Activated naive CD4-positive, alpha-beta T cell treated with anti-CD3 and anti-CD28 coated beads for 36 hours (primary cell): ENCODE data around the gene TMEM80. TPM values are rescaled to one million over a fixed set of nuclear protein-coding genes. Genes with fewer than 3 reads are reported as not detected.
"Not testable (repeated sequence)": the region's sequence is repeated elsewhere in the genome, so short reads cannot be mapped to it uniquely, and the experiment has no call there.

Experiments used
- CTCF ChIA-PET: fragments of 350-600 bp; sonication (Branson Sonifier 250); formaldehyde crosslinking; loops from one replicate; lab custom pipeline; 2021; ENCODE audit warnings: antibody characterized with exemption; lab: Charles Lee
- DNase-seq: peaks from one replicate; pipeline ENCODE4 v3.0.0-alpha.2; 2020
- H3K27ac Mint-ChIP-seq: one replicate; pipeline ENCODE4 v1.8.0; 2021; ENCODE audit warnings: mild to moderate bottlenecking, mixed read lengths
- H3K27me3 Mint-ChIP-seq: one replicate; pipeline ENCODE4 v1.8.0; 2021; ENCODE audit warnings: low read depth, mixed read lengths
- H3K36me3 Mint-ChIP-seq: one replicate; pipeline ENCODE4 v1.8.0; 2021; ENCODE audit warnings: low read depth, mixed read lengths
- H3K4me1 Mint-ChIP-seq: one replicate; pipeline ENCODE4 v1.8.0; 2021; ENCODE audit warnings: low read depth, mixed read lengths
- H3K4me3 Mint-ChIP-seq: one replicate; pipeline ENCODE4 v1.8.0; 2021; ENCODE audit warnings: mild to moderate bottlenecking, moderate library complexity, mixed read lengths
- H3K9me3 Mint-ChIP-seq: one replicate; pipeline ENCODE4 v1.8.0; 2021; ENCODE audit warnings: mixed read lengths
- intact Hi-C: fragments of 100-400 bp; cut with micrococcal nuclease; formaldehyde crosslinking; loops from one replicate; pipeline ENCODE4 v1.15.1; 2023
- total RNA-seq, 2 experiments: library from RNA; stranded (reverse); gene quantifications; one replicate each; pipeline ENCODE4 v1.2.3, GENCODE V29; 2021

The TMEM80 gene
- total RNA-seq: 1 to 10 TPM; 5.6 to 6.0 TPM

- Mint-ChIP-seq H3K4me3 (peak within 1 kb of the TSS; percentile 83), H3K27me3 (no peaks in the 10 kb centered on the region), H3K36me3 (peaks cover 10% of the 10 kb centered on the region), H3K27ac (peak within 1 kb of the TSS; percentile 93), H3K9me3 (no peaks in the 10 kb centered on the region), H3K4me1 (peaks cover 54% of the 10 kb centered on the region)
- DNase-seq: peak; percentile 99
- CTCF ChIA-PET: interaction anchor here (1.0 to 3.0 kb wide), 4 partner anchors 9 to 31 kb away, joined by 4 to 9 read pairs (median 4); no protein-coding TSS in a partner anchor
- intact Hi-C loops: loop anchor here (1.0 to 10.0 kb wide), 9 partner anchors 28 to 689 kb away; partner anchors contain the start of genes BRSK2, LMNTD2, RASSF7 and RNH1
Measured at GRCh38 chr11:695538-696248, at the start of gene TMEM80. TSS of gene TMEM80 (plus strand) at chr11:695816. CDS start at chr11:695828, 12 bp downstream.

GRCh38 chr11:646214-646613 lies 49.4 kb upstream of the TMEM80 start:
- Mint-ChIP-seq H3K36me3 (peaks cover 8% of the 10 kb centered on the region), H3K27ac (no peak overlapping the region), H3K4me1 (no peaks in the 10 kb centered on the region), H3K4me3 (no peak overlapping the region), H3K9me3 (no peaks in the 10 kb centered on the region), H3K27me3 (no peaks in the 10 kb centered on the region)
- intact Hi-C loops: no loop called here
- CTCF ChIA-PET: interaction anchor here (0.5 to 0.9 kb wide), 3 partner anchors 10 to 376 kb away, joined by 3 to 4 read pairs (median 3); no protein-coding TSS in a partner anchor
- DNase-seq: no peak

- H3K9me3 Mint-ChIP-seq, H3K27ac Mint-ChIP-seq, H3K27me3 Mint-ChIP-seq, intact Hi-C loops, H3K4me3 Mint-ChIP-seq, H3K4me1 Mint-ChIP-seq, CTCF ChIA-PET, DNase-seq: not testable (repeated sequence)
- H3K36me3 Mint-ChIP-seq: peaks cover 13% of the 10 kb centered on the region
Measured at GRCh38 chr11:647672-648158, 47.9 kb upstream of the TMEM80 start.

- CTCF ChIA-PET: interaction anchor here (0.7 to 1.7 kb wide), 2 partner anchors 72 to 91 kb away, joined by 3 to 7 read pairs; no protein-coding TSS in a partner anchor
- H3K4me1 Mint-ChIP-seq: no peaks in the 10 kb centered on the region
- no peak for DNase-seq
- H3K36me3 Mint-ChIP-seq: peaks cover 18% of the 10 kb centered on the region
- H3K27me3 Mint-ChIP-seq: no peaks in the 10 kb centered on the region
- no peaks in the 10 kb centered on the region for H3K9me3 Mint-ChIP-seq
- H3K27ac Mint-ChIP-seq: no peak overlapping the region
- H3K4me3 Mint-ChIP-seq: no peak overlapping the region
- intact Hi-C loops: no loop called here
Measured at GRCh38 chr11:650482-650881, 45.1 kb upstream of the TMEM80 start.

GRCh38 chr11:653136-653535 lies 42.5 kb upstream of the TMEM80 start:
- intact Hi-C loops, H3K9me3 Mint-ChIP-seq, H3K27me3 Mint-ChIP-seq, H3K27ac Mint-ChIP-seq, H3K4me3 Mint-ChIP-seq, DNase-seq, H3K4me1 Mint-ChIP-seq: not testable (repeated sequence)
- H3K36me3 Mint-ChIP-seq: peaks cover 15% of the 10 kb centered on the region
- CTCF ChIA-PET: interaction anchor here (0.6 kb wide), 1 partner anchor 29 kb away, joined by 4 read pairs; no protein-coding TSS in a partner anchor

GRCh38 chr11:653837-654236 lies 41.8 kb upstream of the TMEM80 start:
- peaks cover 15% of the 10 kb centered on the region for H3K36me3 Mint-ChIP-seq
- H3K9me3 Mint-ChIP-seq: no peaks in the 10 kb centered on the region

GRCh38 chr11:654444-654843 lies 41.2 kb upstream of the TMEM80 start:
- DNase-seq, H3K27me3 Mint-ChIP-seq, H3K4me1 Mint-ChIP-seq, intact Hi-C loops, H3K9me3 Mint-ChIP-seq, H3K27ac Mint-ChIP-seq, H3K4me3 Mint-ChIP-seq: not testable (repeated sequence)
- CTCF ChIA-PET: interaction anchor here (0.7 kb wide), 1 partner anchor 75 kb away, joined by 4 read pairs; no protein-coding TSS in a partner anchor
- peaks cover 13% of the 10 kb centered on the region for H3K36me3 Mint-ChIP-seq

More at GRCh38 chr11:653837-654236, 41.8 kb upstream of the TMEM80 start:
- CTCF ChIA-PET: no interaction called here
- Mint-ChIP-seq H3K27ac (no peak overlapping the region), H3K4me3 (no peak overlapping the region), H3K27me3 (no peaks in the 10 kb centered on the region), H3K4me1 (no peaks in the 10 kb centered on the region)
- DNase-seq: no peak
- intact Hi-C loops: no loop called here

GRCh38 chr11:655036-655726 lies 40.4 kb upstream of the TMEM80 start:
- Mint-ChIP-seq H3K9me3 (no peaks in the 10 kb centered on the region), H3K4me1 (no peaks in the 10 kb centered on the region), H3K27ac (no peak overlapping the region), H3K4me3 (no peak overlapping the region), H3K36me3 (peaks cover 13% of the 10 kb centered on the region), H3K27me3 (no peaks in the 10 kb centered on the region)
- DNase-seq: no peak
- intact Hi-C loops: no loop called here
- CTCF ChIA-PET: interaction anchor here (0.6 to 1.3 kb wide), 3 partner anchors 9 to 75 kb away, joined by 3 to 6 read pairs (median 4); no protein-coding TSS in a partner anchor

GRCh38 chr11:656426-656825 lies 39.2 kb upstream of the TMEM80 start:
- Mint-ChIP-seq H3K9me3 (no peaks in the 10 kb centered on the region), H3K4me1 (no peaks in the 10 kb centered on the region), H3K27me3 (no peaks in the 10 kb centered on the region), H3K36me3 (peaks cover 12% of the 10 kb centered on the region), H3K4me3 (no peak overlapping the region), H3K27ac (no peak overlapping the region)
- no peak for DNase-seq
- intact Hi-C loops: no loop called here
- CTCF ChIA-PET: interaction anchor here (1.3 kb wide), 1 partner anchor 10 kb away, joined by 3 read pairs; no protein-coding TSS in a partner anchor

- Mint-ChIP-seq H3K4me3 (no peak overlapping the region), H3K27me3 (no peaks in the 10 kb centered on the region), H3K9me3 (no peaks in the 10 kb centered on the region), H3K4me1 (no peaks in the 10 kb centered on the region), H3K27ac (no peak overlapping the region), H3K36me3 (peaks cover 12% of the 10 kb centered on the region)
- no peak for DNase-seq
- CTCF ChIA-PET: no interaction called here
- intact Hi-C loops: no loop called here
Measured at GRCh38 chr11:656866-657265, 38.8 kb upstream of the TMEM80 start.

- intact Hi-C loops: no loop called here
- Mint-ChIP-seq H3K4me3 (no peak overlapping the region), H3K27ac (no peak overlapping the region), H3K4me1 (no peaks in the 10 kb centered on the region), H3K36me3 (peaks cover 10% of the 10 kb centered on the region), H3K27me3 (no peaks in the 10 kb centered on the region), H3K9me3 (no peaks in the 10 kb centered on the region)
- no peak for DNase-seq
- CTCF ChIA-PET: no interaction called here
Measured at GRCh38 chr11:657691-658126, 37.9 kb upstream of the TMEM80 start.

GRCh38 chr11:659532-660085 lies 36.0 kb upstream of the TMEM80 start:
- intact Hi-C loops: no loop called here
- no peaks in the 10 kb centered on the region for H3K4me1 Mint-ChIP-seq
- no peaks in the 10 kb centered on the region for H3K9me3 Mint-ChIP-seq
- CTCF ChIA-PET: no interaction called here
- no peak for DNase-seq
- H3K27ac Mint-ChIP-seq: no peak overlapping the region
- H3K27me3 Mint-ChIP-seq: no peaks in the 10 kb centered on the region
- no peak overlapping the region for H3K4me3 Mint-ChIP-seq
- peaks cover 8% of the 10 kb centered on the region for H3K36me3 Mint-ChIP-seq
